Cardiac fibroblast (primary cell): Measurements from ENCODE around the gene ARMC6.

Experiments used
- DNase-seq, 2 donors: peaks; one replicate each; pipeline versions ENCODE4 v3.0.0 to v3.0.0-alpha.2; 2010; ENCODE audit warnings: low read depth in 2 of 2
- H3K4me3 ChIP-seq, 2 donors: replicated peaks in 1 of 2; 1 replicate in 1 of 2; 2 replicates in 1 of 2; pipeline ENCODE4 v1.5.1; 2011; ENCODE audit warnings: low read depth in 2 of 2, low read length in 2 of 2, mild to moderate bottlenecking in 2 of 2, moderate library complexity in 1 of 2
- TF ChIP-seq, protein P1 (sequence below): IDR thresholded peaks from one replicate; pipeline ENCODE4 v1.5.1; 2011; ENCODE audit warnings: low read depth, mild to moderate bottlenecking, low read length, inconsistent platforms

ARMC6 gene

DNA sequence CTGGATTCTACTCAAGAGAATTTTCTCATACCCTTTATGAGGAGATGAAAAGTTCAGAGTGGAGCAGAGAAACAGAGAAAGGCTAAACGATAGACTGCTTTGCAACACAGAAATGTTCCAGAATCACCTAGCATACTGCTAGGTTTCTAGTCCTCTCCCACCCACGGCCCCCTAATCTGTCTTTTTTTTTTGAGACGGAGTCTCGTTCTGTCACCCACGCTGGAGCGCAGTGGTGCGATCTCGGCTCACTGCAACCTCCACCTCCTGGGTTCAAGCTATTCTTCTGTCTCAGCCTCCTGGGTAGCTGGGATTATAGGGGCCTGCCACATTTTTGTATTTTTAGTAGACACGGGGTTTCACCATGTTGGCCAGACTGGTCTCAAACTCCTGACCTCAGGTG is 4.9 kb upstream of the ARMC6 start:
- TF ChIP-seq, protein P1, sequence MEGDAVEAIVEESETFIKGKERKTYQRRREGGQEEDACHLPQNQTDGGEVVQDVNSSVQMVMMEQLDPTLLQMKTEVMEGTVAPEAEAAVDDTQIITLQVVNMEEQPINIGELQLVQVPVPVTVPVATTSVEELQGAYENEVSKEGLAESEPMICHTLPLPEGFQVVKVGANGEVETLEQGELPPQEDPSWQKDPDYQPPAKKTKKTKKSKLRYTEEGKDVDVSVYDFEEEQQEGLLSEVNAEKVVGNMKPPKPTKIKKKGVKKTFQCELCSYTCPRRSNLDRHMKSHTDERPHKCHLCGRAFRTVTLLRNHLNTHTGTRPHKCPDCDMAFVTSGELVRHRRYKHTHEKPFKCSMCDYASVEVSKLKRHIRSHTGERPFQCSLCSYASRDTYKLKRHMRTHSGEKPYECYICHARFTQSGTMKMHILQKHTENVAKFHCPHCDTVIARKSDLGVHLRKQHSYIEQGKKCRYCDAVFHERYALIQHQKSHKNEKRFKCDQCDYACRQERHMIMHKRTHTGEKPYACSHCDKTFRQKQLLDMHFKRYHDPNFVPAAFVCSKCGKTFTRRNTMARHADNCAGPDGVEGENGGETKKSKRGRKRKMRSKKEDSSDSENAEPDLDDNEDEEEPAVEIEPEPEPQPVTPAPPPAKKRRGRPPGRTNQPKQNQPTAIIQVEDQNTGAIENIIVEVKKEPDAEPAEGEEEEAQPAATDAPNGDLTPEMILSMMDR = no peak
- H3K4me3 ChIP-seq = no peak overlapping the region
- no peak for DNase-seq

DNA sequence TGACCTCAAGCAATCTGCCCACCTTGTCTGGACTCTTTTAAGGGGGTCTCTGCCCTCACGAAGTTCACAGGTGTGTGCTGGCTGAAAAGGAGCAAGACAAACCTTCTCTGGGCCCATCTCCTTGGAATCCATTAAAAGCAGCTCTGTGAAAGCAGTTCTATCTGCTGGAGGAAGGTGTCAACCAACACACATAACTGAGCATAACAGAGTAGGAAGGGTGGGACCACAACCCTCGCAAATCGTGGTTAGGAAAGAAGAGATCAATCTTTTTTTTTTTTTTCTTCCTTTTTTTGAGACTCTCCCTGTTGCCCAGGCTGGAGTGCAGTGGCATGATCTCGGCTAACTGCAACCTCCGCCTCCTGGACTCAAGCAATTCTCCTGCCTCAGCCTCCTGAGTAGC is 1.5 kb upstream of the ARMC6 start:
- DNase-seq = no peak
- H3K4me3 ChIP-seq = peak overlapping the region; percentile 92 to 97
- TF ChIP-seq, protein P1 = no peak

GRCh38 chr19:19032420-19033175 is 805 bp upstream of the ARMC6 start:
- TF ChIP-seq, protein P1 = no peak
- peak; percentile 95 to 97 for DNase-seq
- H3K4me3 ChIP-seq = peak overlapping the region; percentile 92 to 97

- DNase-seq = no peak
- H3K4me3 ChIP-seq = peak overlapping the region; percentile 92 to 97
- TF ChIP-seq, protein P1 = no peak
These were observed 302 bp upstream of the ARMC6 start for GRCh38 chr19:19033176-19033425.

DNA sequence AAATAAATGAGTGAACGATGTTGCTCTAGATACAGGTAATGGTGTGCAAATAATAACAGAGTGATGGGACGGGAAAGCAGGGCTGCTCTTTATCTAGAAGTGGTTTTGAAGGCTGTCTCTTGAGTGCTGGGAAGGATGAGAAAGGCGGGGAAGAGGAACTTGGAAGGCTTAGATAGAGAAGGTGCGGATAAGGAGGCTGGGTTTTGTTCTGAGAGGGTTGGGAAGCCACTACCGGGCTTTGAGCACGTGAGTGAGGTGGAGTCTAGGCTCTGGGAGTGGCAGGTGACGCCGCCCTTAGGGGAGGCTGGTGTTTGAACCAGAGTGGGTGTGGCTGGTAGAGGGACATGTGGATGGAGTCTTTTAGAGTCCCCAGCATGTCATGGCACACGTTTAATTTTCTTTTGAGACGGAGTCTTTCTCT is 811 bp downstream of the ARMC6 start:
- peak overlapping the region; percentile 75 to 92 for H3K4me3 ChIP-seq
- TF ChIP-seq, protein P1 = no peak
- DNase-seq = peak; percentile 69 to 71

DNA sequence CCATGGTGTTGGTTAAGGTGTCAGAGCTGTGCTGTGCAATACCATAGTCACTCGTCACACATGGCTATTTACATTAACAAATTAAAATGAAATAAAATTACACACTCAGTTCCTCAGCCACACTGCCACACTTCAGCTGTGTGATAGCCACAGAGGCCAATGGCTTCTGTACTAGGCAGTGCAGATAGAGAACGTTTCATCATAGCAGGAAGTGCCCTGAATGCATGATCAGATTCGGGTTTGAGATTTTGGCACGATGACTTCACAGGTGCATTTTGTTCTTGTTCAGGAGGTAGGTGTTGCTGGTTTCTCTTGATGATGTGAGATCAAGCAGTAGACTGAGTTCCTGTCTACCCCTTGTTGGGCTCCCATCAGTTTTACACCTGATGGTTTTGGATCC is 6.5 kb downstream of the ARMC6 start:
- no peak for DNase-seq
- no peak overlapping the region for H3K4me3 ChIP-seq
- TF ChIP-seq, protein P1 = no peak

DNA sequence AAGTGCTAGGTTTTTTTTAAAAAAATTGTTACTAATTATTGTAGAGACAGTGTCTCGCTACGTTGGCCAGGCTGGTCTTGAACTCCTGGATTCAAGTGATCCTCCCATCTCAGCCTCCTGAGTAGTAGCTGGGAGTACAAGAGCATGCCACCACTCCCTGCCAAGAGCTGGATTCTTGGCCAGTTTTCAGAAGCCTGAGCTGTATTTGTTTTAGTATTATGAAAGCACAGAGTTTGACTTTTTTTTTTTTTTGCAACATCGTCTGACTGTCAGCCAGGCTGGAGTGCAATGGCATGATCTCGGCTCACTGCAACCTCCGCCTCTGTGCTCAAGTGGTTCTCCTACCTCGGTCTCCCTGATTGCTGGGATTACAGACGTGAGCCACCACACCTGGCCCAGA is 7.0 kb downstream of the ARMC6 start:
- no peak overlapping the region for H3K4me3 ChIP-seq
- TF ChIP-seq, protein P1 = no peak
- DNase-seq = peak; percentile 95 to 97
